H9 (cell line): Measurements from ENCODE around the gene TMLHE. TPM values are rescaled to one million over a fixed set of nuclear protein-coding genes. Genes with fewer than 3 reads are reported as not detected.
"Not testable (repeated sequence)": the region's sequence is repeated elsewhere in the genome, so short reads cannot be mapped to it uniquely, and the experiment has no call there.

Experiments
- DNase-seq: peaks from one replicate; pipeline ENCODE4 v3.0.0-alpha.2; 2017
- H2AFZ ChIP-seq: one replicate; pipeline ENCODE4 v1.6.1; 2013; ENCODE audit warnings: mild to moderate bottlenecking, low read length, control low read depth, moderate library complexity
- H2AK5ac ChIP-seq: 2 replicates; pipeline ENCODE4 v1.6.1; 2013; ENCODE audit warnings: low read length, control low read depth, mixed read lengths; ENCODE audit not compliant: insufficient read length
- H2BK120ac ChIP-seq: one replicate; pipeline ENCODE4 v1.6.1; 2013; ENCODE audit warnings: low read depth, mild to moderate bottlenecking, low read length, control low read depth, inconsistent platforms; ENCODE audit not compliant: poor library complexity, severe bottlenecking
- H2BK12ac ChIP-seq: 2 replicates; pipeline ENCODE4 v1.6.1; 2013; ENCODE audit warnings: low read length, control low read depth, mixed read lengths, low read depth; ENCODE audit not compliant: insufficient read length
- H2BK15ac ChIP-seq: 2 replicates; pipeline ENCODE4 v1.6.1; 2013; ENCODE audit warnings: low read depth, low read length, control low read depth
- H2BK20ac ChIP-seq: one replicate; pipeline ENCODE4 v1.6.1; 2013; ENCODE audit warnings: low read depth, mild to moderate bottlenecking, low read length, control low read depth, inconsistent platforms; ENCODE audit not compliant: poor library complexity, severe bottlenecking
- H2BK5ac ChIP-seq: 2 replicates; pipeline ENCODE4 v1.6.1; 2013; ENCODE audit warnings: low read length, control low read depth, mixed read lengths; ENCODE audit not compliant: insufficient read length
- H3K14ac ChIP-seq: 2 replicates; pipeline ENCODE4 v1.6.1; 2013; ENCODE audit warnings: low read length, control low read depth; ENCODE audit not compliant: insufficient read depth
- H3K18ac ChIP-seq: 2 replicates; pipeline ENCODE4 v1.6.1; 2013; ENCODE audit warnings: low read depth, mild to moderate bottlenecking, mixed read lengths, low read length, control low read depth; ENCODE audit not compliant: insufficient read length
- H3K23ac ChIP-seq: 2 replicates; pipeline ENCODE4 v1.6.1; 2013; ENCODE audit warnings: low read length, control low read depth, mixed read lengths, low read depth; ENCODE audit not compliant: insufficient read length
- H3K23me2 ChIP-seq: 2 replicates; pipeline ENCODE4 v1.6.1; 2013; ENCODE audit warnings: low read depth, mild to moderate bottlenecking, mixed read lengths, low read length, control low read depth; ENCODE audit not compliant: insufficient read length, poor library complexity, severe bottlenecking
- H3K27ac ChIP-seq: 2 replicates; pipeline ENCODE4 v1.5.1; 2013; ENCODE audit warnings: low read length, control low read depth, mixed read lengths, low read depth; ENCODE audit not compliant: insufficient read length
- H3K27me3 ChIP-seq: 2 replicates; pipeline ENCODE4 v1.6.1; 2013; ENCODE audit warnings: low read length, control low read depth, inconsistent platforms; ENCODE audit not compliant: insufficient read depth
- H3K4ac ChIP-seq: 2 replicates; pipeline ENCODE4 v1.6.1; 2013; ENCODE audit warnings: low read depth, mild to moderate bottlenecking, control low read depth, inconsistent platforms, low read length, moderate library complexity
- H3K4me1 ChIP-seq: 2 replicates; pipeline ENCODE4 v1.6.1; 2013; ENCODE audit warnings: low read length, control low read depth, inconsistent platforms; ENCODE audit not compliant: insufficient read depth
- H3K4me2 ChIP-seq: 2 replicates; pipeline ENCODE4 v1.6.1; 2013; ENCODE audit warnings: low read length, control low read depth, mixed read lengths; ENCODE audit not compliant: insufficient read length, insufficient read depth
- H3K56ac ChIP-seq: 2 replicates; pipeline ENCODE4 v1.6.1; 2013; ENCODE audit warnings: low read depth, mild to moderate bottlenecking, mixed read lengths, low read length, control low read depth; ENCODE audit not compliant: insufficient read length
- H3K79me1 ChIP-seq: 2 replicates; pipeline ENCODE4 v1.6.1; 2013; ENCODE audit warnings: low read depth, mild to moderate bottlenecking, moderate library complexity, low read length, control low read depth, inconsistent platforms; ENCODE audit not compliant: insufficient read depth, poor library complexity, severe bottlenecking
- H3K79me2 ChIP-seq: 2 replicates; pipeline ENCODE4 v1.6.1; 2013; ENCODE audit warnings: low read length, control low read depth, inconsistent platforms; ENCODE audit not compliant: insufficient read depth
- H3K9ac ChIP-seq: 2 replicates; pipeline ENCODE4 v1.6.1; 2013; ENCODE audit warnings: low read length, control low read depth, mixed read lengths; ENCODE audit not compliant: insufficient read length; ENCODE audit errors: extremely low read depth
- H3K9me3 ChIP-seq: one replicate; pipeline ENCODE4 v1.6.1; 2013; ENCODE audit warnings: low read depth, low read length, inconsistent platforms; ENCODE audit not compliant: control insufficient read depth
- H3T11ph ChIP-seq: one replicate; pipeline ENCODE4 v1.6.1; 2013; ENCODE audit warnings: mild to moderate bottlenecking, low read length, control low read depth, inconsistent platforms
- H4K20me1 ChIP-seq: one replicate; pipeline ENCODE4 v1.6.1; 2013; ENCODE audit not compliant: control insufficient read depth, insufficient read length, insufficient read depth
- H4K5ac ChIP-seq: 2 replicates; pipeline ENCODE4 v1.6.1; 2013; ENCODE audit warnings: low read depth, mild to moderate bottlenecking, mixed read lengths, low read length, control low read depth; ENCODE audit not compliant: insufficient read length
- H4K8ac ChIP-seq: replicated peaks from 2 replicates; pipeline ENCODE4 v1.6.1; 2013; ENCODE audit warnings: low read length, control low read depth, mixed read lengths, low read depth; ENCODE audit not compliant: insufficient read length
- H4K91ac ChIP-seq: 2 replicates; pipeline ENCODE4 v1.6.1; 2013; ENCODE audit warnings: low read depth, mild to moderate bottlenecking, moderate library complexity, mixed read lengths, low read length, control low read depth; ENCODE audit not compliant: insufficient read length
- H3K27ac Mint-ChIP-seq, 3 experiments: 2 replicates in 2 of 3; 3 replicates in 1 of 3; pipeline ENCODE4 v1.8.0; 2020 to 2021; ENCODE audit warnings: mixed read lengths in 3 of 3, mild to moderate bottlenecking in 1 of 3, moderate library complexity in 1 of 3
- H3K27me3 Mint-ChIP-seq: 2 replicates; pipeline ENCODE4 v1.8.0; 2021; ENCODE audit warnings: low read depth, mild to moderate bottlenecking, moderate library complexity, mixed read lengths
- H3K36me3 Mint-ChIP-seq, 3 experiments: 2 replicates in 2 of 3; 3 replicates in 1 of 3; pipeline ENCODE4 v1.8.0; 2020 to 2021; ENCODE audit warnings: low read depth in 3 of 3, mixed read lengths in 3 of 3; ENCODE audit not compliant: insufficient read depth in 1 of 3
- H3K4me1 Mint-ChIP-seq, 2 experiments: 2 replicates each; pipeline ENCODE4 v1.8.0; 2020; ENCODE audit warnings: mixed read lengths in 2 of 2
- H3K4me3 Mint-ChIP-seq, 2 experiments: 2 replicates in 1 of 2; 3 replicates in 1 of 2; pipeline ENCODE4 v1.8.0; 2020 to 2021; ENCODE audit warnings: mild to moderate bottlenecking in 2 of 2, mixed read lengths in 2 of 2, moderate library complexity in 1 of 2
- H3K9me3 Mint-ChIP-seq, 2 experiments: 2 replicates in 1 of 2; 3 replicates in 1 of 2; pipeline ENCODE4 v1.8.0; 2020; ENCODE audit warnings: mild to moderate bottlenecking in 2 of 2, mixed read lengths in 2 of 2, moderate library complexity in 1 of 2
- CTCF ChIP-seq: fragments of 200-600 bp; sonication (generic); conservative IDR thresholded peaks from 3 replicates; pipeline ENCODE4 v1.8.0; 2021; ENCODE audit warnings: antibody characterized with exemption, mild to moderate bottlenecking
- WGBS: extraction: QIAGEN DNeasy Blood & Tissue Kit; methylation state at CpG from one replicate; pipeline ENCODE4 v1.1.7; 2013; ENCODE audit warnings: missing lambda C conversion rate, low lambda C conversion rate, mixed read lengths; ENCODE audit not compliant: insufficient read length; ENCODE audit errors: extremely low coverage; 5-methylcytosine and 5-hydroxymethylcytosine counted together
- total RNA-seq: library from RNA; stranded (reverse); gene quantifications from 2 replicates; pipeline ENCODE4 v1.2.1, GENCODE V29; 2021

TMLHE gene
- total RNA-seq, 1 experiment from 2014 or later, result 14.2 TPM

DNA sequence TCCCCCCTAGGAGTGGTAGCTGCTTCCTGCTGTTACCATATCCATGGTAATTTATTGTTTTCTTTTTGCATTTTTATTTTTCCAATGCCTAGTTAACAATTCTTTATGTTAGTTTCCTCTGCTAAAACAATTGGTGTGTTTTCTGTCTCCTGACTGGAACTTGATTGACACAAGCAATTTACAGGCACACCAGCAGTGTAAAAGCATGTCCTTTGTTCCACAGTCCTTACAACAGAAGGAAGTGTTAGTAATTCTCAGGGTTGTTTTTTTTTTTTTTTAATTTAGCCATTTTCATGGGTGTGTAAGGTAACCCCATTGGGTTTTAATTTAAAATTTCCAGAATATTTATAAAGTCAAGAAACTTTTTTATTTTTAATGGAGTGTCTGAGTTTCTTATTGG lies 25.0 kb upstream of the TMLHE start:
- Histone ChIP-seq H4K5ac (no peak overlapping the region), H3K4me2 (no peak overlapping the region), H3K9me3 (peaks cover 7% of the 10 kb centered on the region), H3K14ac (no peak overlapping the region), H3K4me1 (no peaks in the 10 kb centered on the region; the same call in 1 of the 2 replicates), H2AFZ (no peak overlapping the region), H3K27ac (no peak overlapping the region), H3K79me1 (no peaks in the 10 kb centered on the region), H4K8ac (no peak overlapping the region), H3K23ac (no peak overlapping the region), H3K4ac (no peak overlapping the region), H3K23me2 (no peaks in the 10 kb centered on the region), H4K91ac (no peak overlapping the region), H3K27me3 (no peaks in the 10 kb centered on the region), H3K9ac (no peak overlapping the region), H3K56ac (no peak overlapping the region), H3T11ph (no peak overlapping the region), H2BK20ac (no peak overlapping the region), H2BK12ac (no peak overlapping the region), H2AK5ac (no peak overlapping the region), H3K79me2 (no peaks in the 10 kb centered on the region), H4K20me1 (no peaks in the 10 kb centered on the region), H2BK5ac (no peak overlapping the region), H3K18ac (no peak overlapping the region), H2BK15ac (no peak overlapping the region), H2BK120ac (no peak overlapping the region)
- Mint-ChIP-seq H3K27ac (no peak overlapping the region), H3K27me3 (no peaks in the 10 kb centered on the region), H3K4me1 (peaks cover 8 to 18% of the 10 kb centered on the region in 2 experiments), H3K4me3 (no peak overlapping the region), H3K9me3 (peaks cover 64% of the 10 kb centered on the region in 2 experiments), H3K36me3 (peaks cover 0 to 3% (median 0%) of the 10 kb centered on the region in 3 experiments; a peak in 3 of 7 replicates)
- no peak for TF ChIP-seq CTCF
- no peak for DNase-seq

DNA sequence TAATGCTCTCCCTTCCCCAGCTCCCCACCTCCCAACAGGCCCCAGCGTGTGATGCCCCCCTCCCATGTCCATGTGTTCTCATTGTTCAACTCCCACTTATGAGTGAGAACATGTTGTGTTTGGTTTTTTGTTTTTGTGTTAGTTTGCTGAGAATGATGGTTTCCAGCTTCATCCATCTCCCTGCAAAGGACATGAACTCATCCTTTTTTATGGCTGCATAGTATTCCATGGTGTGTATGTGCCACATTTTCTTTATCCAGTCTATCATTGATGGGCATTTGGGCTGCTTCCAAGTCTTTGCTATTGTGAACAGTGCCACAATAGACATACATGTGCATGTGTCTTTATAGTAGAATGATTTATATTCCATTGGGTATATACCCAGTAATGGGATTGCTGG lies 22.3 kb upstream of the TMLHE start:
- H3K9ac ChIP-seq, H2BK20ac ChIP-seq, H3K79me1 ChIP-seq, H3K79me2 ChIP-seq, H3K36me3 Mint-ChIP-seq, H3T11ph ChIP-seq, H3K4ac ChIP-seq, H2AK5ac ChIP-seq, H2AFZ ChIP-seq, H3K23ac ChIP-seq, H3K23me2 ChIP-seq, H3K4me1 ChIP-seq, H3K27ac ChIP-seq, H3K27me3 ChIP-seq, H4K91ac ChIP-seq, H2BK12ac ChIP-seq, H3K4me1 Mint-ChIP-seq, H3K27me3 Mint-ChIP-seq, H4K5ac ChIP-seq, H3K18ac ChIP-seq, DNase-seq, H3K4me3 Mint-ChIP-seq, H4K8ac ChIP-seq, H3K14ac ChIP-seq, H2BK15ac ChIP-seq, H3K27ac Mint-ChIP-seq, H3K4me2 ChIP-seq, H2BK120ac ChIP-seq, H2BK5ac ChIP-seq, H3K56ac ChIP-seq, H4K20me1 ChIP-seq: not testable (repeated sequence)
- H3K9me3 ChIP-seq, result peaks cover 16% of the 10 kb centered on the region
- H3K9me3 Mint-ChIP-seq, result peaks cover 68 to 69% of the 10 kb centered on the region in 2 experiments
- no CpG with 5 or more reads among the region's 1 CpG for WGBS
